Tibial artery (tissue), 4 donors: ENCODE measurements around the gene EGR4.

Experiments used
- DNase-seq, 2 donors: peaks; one replicate each; pipeline ENCODE4 v3.0.0-alpha.2; 2019
- H3K27ac ChIP-seq, 2 donors: fragments of 200-600 bp; sonication (generic) in 1 of 2; 1 replicate in 1 of 2; 2 replicates in 1 of 2; pipeline ENCODE4 v1.5.1; 2018 to 2019; ENCODE audit warnings: mild to moderate bottlenecking in 1 of 2
- H3K27me3 ChIP-seq, 2 donors: fragments of 200-600 bp; sonication (generic) in 1 of 2; one replicate each; pipeline versions ENCODE4 v1.5.1 to v1.6.0; 2016 to 2019
- H3K36me3 ChIP-seq, 3 donors: fragments of 200-600 bp; sonication (generic) in 2 of 3; one replicate each; pipeline ENCODE4 v1.5.1; 2016 to 2019; ENCODE audit warnings: mild to moderate bottlenecking in 2 of 3
- H3K4me1 ChIP-seq, 4 donors: fragments of 200-600 bp; sonication (generic) in 2 of 4; 1 replicate in 3 of 4; 2 replicates in 1 of 4; pipeline ENCODE4 v1.5.1; 2016 to 2019
- H3K4me3 ChIP-seq, 2 donors: fragments of 200-600 bp; sonication (generic) in 1 of 2; 1 replicate in 1 of 2; 2 replicates in 1 of 2; pipeline ENCODE4 v1.5.1; 2018 to 2019; ENCODE audit warnings: mild to moderate bottlenecking in 2 of 2
- H3K9me3 ChIP-seq, 3 donors: fragments of 200-600 bp; sonication (generic) in 1 of 3; one replicate each; pipeline ENCODE4 v1.5.1; 2016 to 2019
- intact Hi-C: fragments of 100-400 bp; cut with DNase I; formaldehyde crosslinking; loops from one replicate; pipeline ENCODE4 v1.15.0; 2023; ENCODE audit warnings: low total_unique reads
- TF ChIP-seq, protein P1 (sequence below), 2 experiments: fragments of 200-600 bp in 1 of 2; fragments of 450-650 bp in 1 of 2; IDR thresholded peaks; one replicate each; pipeline ENCODE4 v1.5.1; 2017 to 2019; ENCODE audit warnings: antibody characterized with exemption in 2 of 2, mild to moderate bottlenecking in 1 of 2, moderate library complexity in 1 of 2

Gene EGR4

DNA sequence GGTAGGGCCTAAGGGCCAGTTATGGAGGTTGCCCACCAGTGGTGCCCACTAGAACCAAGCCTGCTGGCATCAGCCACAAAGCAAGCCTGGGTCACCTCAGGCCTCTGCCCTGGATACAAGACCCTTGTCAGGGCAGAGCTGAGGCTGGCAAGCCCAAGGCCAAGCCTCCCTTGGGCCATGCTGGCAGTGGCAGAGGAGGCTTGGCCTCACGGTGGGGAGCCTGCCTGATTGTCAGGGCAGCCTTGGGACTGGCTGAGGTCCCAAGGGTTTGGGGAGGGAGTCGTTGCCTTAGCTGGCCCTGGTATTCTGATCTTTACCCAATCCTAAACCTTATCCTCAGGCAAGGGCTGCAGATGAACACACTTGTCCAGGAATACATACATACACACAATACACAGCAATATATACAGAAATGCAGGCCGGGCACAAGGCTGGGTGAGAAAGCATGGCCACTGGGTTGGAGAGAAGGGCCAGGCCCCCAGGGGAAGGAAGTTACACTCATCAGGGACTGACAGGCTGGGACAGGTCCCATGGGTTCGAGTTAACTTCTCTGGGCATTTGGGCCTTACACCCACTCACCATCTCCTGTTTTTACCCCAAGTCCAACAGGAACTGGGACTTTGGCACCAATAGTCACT, 38.2 kb downstream of the EGR4 start:
- intact Hi-C loops: no loop called here
- Histone ChIP-seq H3K36me3 (peaks cover 33 to 53% (median 45%) of the 10 kb centered on the region in 3 donors), H3K4me3 (no peak overlapping the region), H3K4me1 (no peaks in the 10 kb centered on the region), H3K27me3 (no peaks in the 10 kb centered on the region), H3K9me3 (no peaks in the 10 kb centered on the region), H3K27ac (no peak overlapping the region)
- TF ChIP-seq, protein P1, sequence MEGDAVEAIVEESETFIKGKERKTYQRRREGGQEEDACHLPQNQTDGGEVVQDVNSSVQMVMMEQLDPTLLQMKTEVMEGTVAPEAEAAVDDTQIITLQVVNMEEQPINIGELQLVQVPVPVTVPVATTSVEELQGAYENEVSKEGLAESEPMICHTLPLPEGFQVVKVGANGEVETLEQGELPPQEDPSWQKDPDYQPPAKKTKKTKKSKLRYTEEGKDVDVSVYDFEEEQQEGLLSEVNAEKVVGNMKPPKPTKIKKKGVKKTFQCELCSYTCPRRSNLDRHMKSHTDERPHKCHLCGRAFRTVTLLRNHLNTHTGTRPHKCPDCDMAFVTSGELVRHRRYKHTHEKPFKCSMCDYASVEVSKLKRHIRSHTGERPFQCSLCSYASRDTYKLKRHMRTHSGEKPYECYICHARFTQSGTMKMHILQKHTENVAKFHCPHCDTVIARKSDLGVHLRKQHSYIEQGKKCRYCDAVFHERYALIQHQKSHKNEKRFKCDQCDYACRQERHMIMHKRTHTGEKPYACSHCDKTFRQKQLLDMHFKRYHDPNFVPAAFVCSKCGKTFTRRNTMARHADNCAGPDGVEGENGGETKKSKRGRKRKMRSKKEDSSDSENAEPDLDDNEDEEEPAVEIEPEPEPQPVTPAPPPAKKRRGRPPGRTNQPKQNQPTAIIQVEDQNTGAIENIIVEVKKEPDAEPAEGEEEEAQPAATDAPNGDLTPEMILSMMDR (IDR thresholded peaks at IDR 0.05): no peak
- no peak for DNase-seq

- TF ChIP-seq, protein P1 (IDR thresholded peaks at IDR 0.05): no peak
- no peaks in the 10 kb centered on the region for H3K4me1 ChIP-seq
- peaks cover 39 to 60% (median 52%) of the 10 kb centered on the region in 3 donors for H3K36me3 ChIP-seq
- no peak overlapping the region for H3K27ac ChIP-seq
- no peaks in the 10 kb centered on the region for H3K27me3 ChIP-seq
- H3K4me3 ChIP-seq: no peak overlapping the region
- no peak for DNase-seq
- no peaks in the 10 kb centered on the region for H3K9me3 ChIP-seq
- intact Hi-C loops: no loop called here
Observed at GRCh38 chr2:73254343-73255006, 38.9 kb downstream of the EGR4 start.

DNA sequence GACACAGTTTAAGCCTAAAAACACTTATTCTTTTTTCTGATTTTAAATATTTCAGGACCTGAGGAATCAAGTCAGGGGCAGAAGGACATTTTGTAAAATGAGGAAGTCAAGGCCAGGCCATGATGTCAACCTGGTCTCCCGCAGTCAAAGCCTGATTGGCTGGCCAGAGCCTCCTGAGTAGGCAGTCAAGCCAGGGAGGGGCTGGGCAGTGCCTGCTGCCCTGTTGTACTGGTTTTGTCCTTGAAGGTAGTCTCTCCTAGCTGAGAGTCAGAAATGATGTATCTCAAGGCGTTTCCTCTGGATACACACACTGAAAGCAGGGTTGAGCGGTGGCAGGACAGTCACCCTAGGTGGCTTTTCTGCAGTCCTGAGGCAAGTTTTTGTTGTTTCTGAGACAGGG, 39.4 kb downstream of the EGR4 start:
- no peaks in the 10 kb centered on the region for H3K4me1 ChIP-seq
- no peak overlapping the region for H3K4me3 ChIP-seq
- H3K27me3 ChIP-seq: no peaks in the 10 kb centered on the region
- intact Hi-C loops: no loop called here
- TF ChIP-seq, protein P1 (IDR thresholded peaks at IDR 0.05): no peak
- peaks cover 45 to 66% (median 57%) of the 10 kb centered on the region in 3 donors for H3K36me3 ChIP-seq
- DNase-seq: peak in 1 of 2 donors; percentile 48
- no peaks in the 10 kb centered on the region for H3K9me3 ChIP-seq
- no peak overlapping the region for H3K27ac ChIP-seq

DNA sequence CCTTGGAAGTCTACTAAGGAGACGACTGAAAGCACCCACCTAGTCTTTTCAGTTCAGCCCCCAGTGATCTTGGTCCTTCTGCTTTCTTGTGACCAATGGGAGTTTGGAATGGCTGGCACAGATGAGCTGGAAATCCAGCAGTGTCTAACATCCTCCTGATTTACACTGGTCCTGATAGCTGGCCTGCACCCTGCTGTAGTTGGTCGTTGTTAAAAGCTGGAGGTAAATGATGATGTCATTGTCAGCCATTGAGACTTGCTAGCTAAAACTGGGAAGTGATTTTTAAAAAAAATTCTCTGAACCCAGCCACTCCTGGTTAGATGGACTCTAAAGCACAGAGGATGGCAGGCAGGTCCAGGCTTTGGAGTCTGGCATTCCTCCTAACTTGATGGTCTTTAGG, 39.9 kb downstream of the EGR4 start:
- Histone ChIP-seq H3K36me3 (peaks cover 50 to 71% (median 62%) of the 10 kb centered on the region in 3 donors), H3K4me3 (no peak overlapping the region), H3K9me3 (no peaks in the 10 kb centered on the region), H3K27ac (no peak overlapping the region), H3K27me3 (no peaks in the 10 kb centered on the region), H3K4me1 (no peaks in the 10 kb centered on the region)
- DNase-seq: no peak
- TF ChIP-seq, protein P1 (IDR thresholded peaks at IDR 0.05): no peak
- intact Hi-C loops: no loop called here

GRCh38 chr2:73252238-73253027, 40.9 kb downstream of the EGR4 start:
- no peak overlapping the region for H3K4me3 ChIP-seq
- TF ChIP-seq, protein P1 (IDR thresholded peaks at IDR 0.05): no peak
- no peaks in the 10 kb centered on the region for H3K27me3 ChIP-seq
- H3K36me3 ChIP-seq: peaks cover 59 to 80% (median 72%) of the 10 kb centered on the region in 3 donors
- intact Hi-C loops: no loop called here
- H3K27ac ChIP-seq: no peak overlapping the region
- H3K9me3 ChIP-seq: no peaks in the 10 kb centered on the region
- H3K4me1 ChIP-seq: no peaks in the 10 kb centered on the region
- DNase-seq: no peak
